SK-MEL-5 (cell line): ENCODE results near the gene SULT2B1. TPM values are rescaled to one million over a fixed set of nuclear protein-coding genes. Genes with fewer than 3 reads are reported as not detected.
A peak's percentile ranks its signal among the peaks of the same experiment; 100 is the strongest.
"Not testable (repeated sequence)": the region's sequence is repeated elsewhere in the genome, so short reads cannot be mapped to it uniquely, and the experiment has no call there.

Experiments used
- DNase-seq: peaks from one replicate; pipeline ENCODE4 v3.0.0-alpha.2; 2016; ENCODE audit warnings: low read depth, low spot score
- in situ Hi-C: cut with HindIII; loops from 2 replicates; pipeline ENCODE4 v1.10.0; 2016; ENCODE audit warnings: low sequenced_read_pairs, high pct_unique_total_duplicates, low pct_unique_long_range_greater_than_20kb
- total RNA-seq: library from RNA; depleted of rRNA; stranded (reverse); fragments of >200 nt; shearing (Covaris generic); gene quantifications from 2 replicates; pipeline ENCODE4 v1.2.3, GENCODE V29; 2014

Gene SULT2B1
- total RNA-seq, 1 experiment from 2014 or later: 0.34 TPM

GRCh38 chr19:48519426-48519825 is 32.5 kb upstream of the SULT2B1 start:
- DNase-seq, in situ Hi-C loops: not testable (repeated sequence)

DNA sequence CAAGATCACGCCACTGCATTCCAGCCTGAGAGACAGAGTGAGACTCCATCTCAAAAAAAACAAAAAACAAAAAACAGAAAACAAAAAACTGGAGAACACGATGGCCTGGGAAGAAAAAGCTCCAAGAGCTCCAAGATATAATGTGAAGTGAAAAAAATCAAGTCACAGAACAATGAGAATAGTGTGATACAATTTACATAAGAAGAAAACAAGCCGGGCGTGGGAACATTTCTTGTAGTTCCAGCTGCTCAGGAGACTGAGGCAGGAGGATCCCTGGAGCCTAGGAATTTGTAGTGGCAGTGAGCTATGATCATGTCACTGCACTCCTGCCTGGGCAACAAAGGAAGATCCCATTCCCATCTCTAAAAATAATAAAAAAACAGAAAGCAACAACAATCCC is 31.8 kb upstream of the SULT2B1 start:
- in situ Hi-C loops: no loop called here
- DNase-seq: no peak

- DNase-seq: no peak
- in situ Hi-C loops: no loop called here
These were observed 27.8 kb upstream of the SULT2B1 start for GRCh38 chr19:48524221-48524620.

DNA sequence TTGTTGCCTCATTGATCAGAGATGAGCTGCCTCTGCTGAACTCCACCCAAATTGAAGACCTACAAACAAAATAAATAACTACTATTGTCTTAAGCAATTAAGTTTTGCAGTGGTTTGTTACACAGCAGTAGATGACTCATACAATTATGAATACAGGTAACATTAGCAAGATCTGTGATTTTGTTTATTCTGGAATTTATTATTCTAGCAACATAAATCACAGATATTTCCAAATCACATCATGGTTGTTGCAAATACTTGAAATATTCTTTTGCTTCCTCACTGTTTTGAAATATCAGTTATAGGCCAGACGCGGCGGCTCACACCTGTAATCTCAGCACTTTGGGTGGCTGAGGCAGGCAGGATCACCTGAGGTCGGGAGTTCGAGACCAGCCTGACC is 27.2 kb upstream of the SULT2B1 start:
- DNase-seq: no peak
- in situ Hi-C loops: no loop called here

- in situ Hi-C loops: no loop called here
- DNase-seq: no peak
These were observed 22.8 kb upstream of the SULT2B1 start for GRCh38 chr19:48529156-48529555.

DNA sequence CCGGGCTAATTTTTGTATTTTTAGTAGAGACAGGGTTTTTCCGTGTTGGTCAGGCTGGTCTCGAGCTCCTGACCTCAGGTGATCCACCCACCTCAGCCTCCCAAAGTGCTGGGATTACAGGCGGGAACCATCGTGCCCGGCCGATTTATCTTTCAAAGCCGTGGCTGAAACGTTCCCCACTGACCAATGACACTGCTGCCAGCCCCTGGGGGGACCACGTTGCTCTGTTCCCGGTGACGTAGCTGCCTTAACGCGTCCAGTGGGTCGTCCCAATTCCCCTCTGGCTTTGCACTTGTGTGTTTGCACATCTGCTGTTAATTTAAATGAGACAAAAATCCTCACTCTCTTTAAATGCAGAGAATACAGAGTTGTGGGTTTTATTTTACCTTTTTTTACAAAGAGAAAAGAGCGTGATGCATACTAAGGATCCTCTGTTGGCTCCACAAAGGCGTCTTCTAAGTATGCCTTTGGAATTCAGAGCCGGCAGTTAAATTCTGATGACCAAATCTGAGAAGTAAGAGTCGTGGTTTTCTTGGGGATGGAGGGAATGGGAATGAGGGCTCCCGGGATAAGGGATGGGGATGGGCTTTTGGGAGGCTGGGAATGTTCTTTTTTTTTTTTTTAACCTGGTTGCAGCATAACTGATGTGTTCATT is 21.8 kb upstream of the SULT2B1 start:
- in situ Hi-C loops: no loop called here
- DNase-seq: no peak

DNA sequence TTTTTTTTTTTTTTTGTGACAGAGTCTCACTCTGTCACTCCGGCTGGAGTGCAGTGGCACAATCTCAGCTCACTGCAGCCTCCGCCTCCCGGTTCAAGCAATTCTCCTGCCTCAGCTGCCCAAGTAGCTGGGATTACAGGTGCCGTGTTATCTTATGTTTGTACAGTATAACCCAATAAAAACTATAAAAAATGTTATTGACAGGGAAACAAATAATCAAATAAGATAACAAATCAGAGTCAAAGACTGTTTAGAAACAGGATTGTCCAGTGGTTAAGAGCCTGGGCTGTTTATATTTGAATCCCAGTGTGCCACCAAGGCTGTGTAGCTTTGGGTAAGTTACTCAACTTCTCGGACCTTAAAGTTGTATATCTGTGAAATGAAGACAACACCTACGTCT is 21.2 kb upstream of the SULT2B1 start:
- DNase-seq: no peak
- in situ Hi-C loops: no loop called here

- DNase-seq: no peak
- in situ Hi-C loops: no loop called here
These were observed 18.2 kb upstream of the SULT2B1 start for GRCh38 chr19:48533770-48534169.

- in situ Hi-C loops: no loop called here
- DNase-seq: no peak
These were observed 14.4 kb upstream of the SULT2B1 start for GRCh38 chr19:48537541-48537940.

GRCh38 chr19:48538057-48538456 is 13.9 kb upstream of the SULT2B1 start:
- in situ Hi-C loops, DNase-seq: not testable (repeated sequence)

DNA sequence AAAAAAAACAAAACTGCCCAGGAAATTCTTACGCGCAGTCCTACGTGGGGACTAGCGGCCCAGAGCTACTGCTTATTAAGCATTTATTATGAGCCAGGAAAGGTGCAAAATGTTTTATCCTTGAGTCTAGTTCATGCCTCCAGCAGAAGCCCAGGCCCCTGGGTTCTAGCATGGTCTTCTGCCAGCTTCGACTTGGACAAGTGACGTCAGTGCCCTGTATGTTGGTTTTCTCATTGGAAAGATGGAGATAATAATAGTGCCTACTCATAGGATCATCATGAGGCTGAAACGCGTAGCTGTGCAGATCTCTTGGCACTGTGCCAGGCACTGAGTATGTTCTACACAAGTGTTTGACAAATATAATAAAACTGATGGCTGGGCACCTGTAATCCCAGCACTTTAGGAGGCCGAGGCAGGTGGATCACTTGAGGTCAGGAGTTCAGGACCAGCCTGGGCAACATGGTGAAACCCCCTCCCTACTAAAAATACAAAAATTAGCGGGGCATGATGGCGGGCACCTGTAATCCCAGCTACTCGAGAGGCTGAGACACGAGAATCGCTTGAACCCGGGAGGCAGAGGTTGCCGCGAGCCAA is 12.4 kb upstream of the SULT2B1 start:
- peak; percentile 72 for DNase-seq
- in situ Hi-C loops: no loop called here

DNA sequence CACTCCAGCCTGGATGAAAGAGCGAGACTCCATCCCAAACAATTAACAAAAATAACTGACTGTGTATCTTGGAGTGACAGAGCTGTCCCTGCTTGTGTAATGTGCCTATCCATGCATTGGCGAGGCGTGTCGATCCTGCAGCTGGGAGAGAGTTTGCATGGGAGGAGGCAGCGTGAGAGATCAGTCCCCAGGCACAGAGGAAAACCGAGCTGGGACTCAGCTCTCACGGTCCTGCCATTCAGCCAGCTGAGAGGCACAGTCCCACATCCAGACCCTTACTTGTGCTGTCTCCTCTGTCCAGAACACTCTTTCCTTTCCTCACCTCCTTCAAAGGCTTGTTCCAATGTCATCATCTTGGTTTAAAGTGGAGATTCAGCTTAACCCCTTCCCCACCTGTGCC is 11.9 kb upstream of the SULT2B1 start:
- in situ Hi-C loops: no loop called here
- no peak for DNase-seq

- no peak for DNase-seq
- in situ Hi-C loops: no loop called here
These were observed 10.2 kb upstream of the SULT2B1 start for GRCh38 chr19:48541813-48542212.

DNA sequence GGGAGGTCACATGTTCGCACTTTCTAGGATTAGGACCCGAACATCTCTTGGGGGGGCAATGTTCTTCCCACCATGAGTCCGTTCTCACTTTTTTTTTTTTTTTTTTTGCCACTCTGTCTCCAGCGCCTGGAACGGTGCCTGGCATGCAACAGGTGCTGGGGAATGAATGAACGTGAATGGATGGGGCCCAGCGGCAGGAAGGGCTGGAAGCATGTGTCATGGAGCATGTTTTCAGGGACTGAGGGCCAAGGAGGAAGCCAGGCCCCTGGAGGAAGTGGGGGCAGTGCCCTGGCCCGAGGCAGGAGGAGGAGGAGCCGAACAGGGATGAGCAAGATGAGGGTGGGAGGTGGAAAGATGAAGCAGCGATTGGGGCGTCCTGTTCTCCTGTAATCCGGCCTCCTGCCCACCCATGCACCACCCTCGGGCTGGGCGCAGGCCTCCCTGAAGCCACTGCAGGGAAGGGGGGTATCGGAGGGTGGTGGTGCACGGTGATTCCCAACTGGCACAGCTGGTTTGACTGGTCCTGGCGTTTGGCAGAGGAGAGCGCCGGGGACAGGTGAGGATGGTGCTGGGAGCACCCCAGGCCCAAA is 8.8 kb upstream of the SULT2B1 start:
- in situ Hi-C loops: no loop called here
- DNase-seq: no peak

- DNase-seq: no peak
- in situ Hi-C loops: no loop called here
These were observed 6.9 kb upstream of the SULT2B1 start for GRCh38 chr19:48544856-48545750.

DNA sequence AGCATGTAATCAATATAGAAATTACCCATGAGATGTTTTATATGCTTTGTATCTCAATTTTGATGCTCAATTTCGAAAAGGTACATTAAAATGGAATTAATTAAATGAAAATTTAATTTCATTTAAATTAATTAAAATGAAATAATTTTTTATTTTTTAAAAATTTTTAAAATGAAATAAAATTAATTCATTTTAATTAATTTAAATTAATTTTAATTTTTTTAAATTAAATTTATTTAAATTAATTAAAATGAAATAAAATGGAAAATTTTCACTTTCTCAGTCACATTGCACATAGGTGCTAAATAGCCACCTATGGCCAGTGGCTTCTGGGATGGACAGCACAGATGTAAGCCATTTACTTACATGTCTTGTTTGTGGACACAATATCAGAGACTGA is 4.2 kb upstream of the SULT2B1 start:
- in situ Hi-C loops: no loop called here
- no peak for DNase-seq

DNA sequence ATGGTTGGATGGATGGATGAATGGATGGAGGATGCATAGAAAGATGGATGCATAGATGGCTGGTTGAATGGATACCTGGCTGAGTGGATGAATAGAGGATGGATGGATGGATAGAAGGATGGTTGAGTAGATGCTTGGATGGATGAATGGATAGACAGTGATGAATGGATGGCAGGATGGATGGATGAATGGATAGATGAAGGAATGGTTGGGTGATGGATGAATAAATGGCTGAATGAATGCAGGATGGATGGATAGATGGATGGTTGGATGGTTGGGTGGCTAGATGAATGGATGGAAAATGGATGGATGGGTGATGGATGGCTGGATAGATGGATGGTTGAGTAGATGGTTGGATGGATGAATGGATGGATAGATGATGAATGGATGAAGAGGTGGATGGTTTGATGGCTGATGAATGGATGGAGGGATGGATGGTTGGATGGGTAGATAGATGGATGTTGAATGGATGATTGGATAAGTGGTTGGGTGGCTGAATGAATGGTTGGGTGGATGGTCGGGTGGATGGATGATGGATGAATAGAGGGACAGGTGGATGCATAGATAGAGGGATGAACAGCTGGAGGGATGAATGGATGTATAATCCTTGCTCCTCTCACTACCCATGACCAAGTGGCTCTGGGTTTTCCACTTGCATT is 3.6 kb upstream of the SULT2B1 start:
- in situ Hi-C loops: no loop called here
- DNase-seq: no peak

GRCh38 chr19:48549380-48549779 is 2.6 kb upstream of the SULT2B1 start:
- DNase-seq: peak; percentile 85

More at GRCh38 chr19:48549380-48549779, 2.6 kb upstream of the SULT2B1 start:
- in situ Hi-C loops: no loop called here
